NCI-H1417 (cell line): Measurements from ENCODE around the gene JAM2.

ENCODE experiments used
- DNase-seq, 3 experiments: peaks; one replicate each; lab custom pipeline; 2025; lab: John Stamatoyannopoulos, UW

Gene JAM2

DNA sequence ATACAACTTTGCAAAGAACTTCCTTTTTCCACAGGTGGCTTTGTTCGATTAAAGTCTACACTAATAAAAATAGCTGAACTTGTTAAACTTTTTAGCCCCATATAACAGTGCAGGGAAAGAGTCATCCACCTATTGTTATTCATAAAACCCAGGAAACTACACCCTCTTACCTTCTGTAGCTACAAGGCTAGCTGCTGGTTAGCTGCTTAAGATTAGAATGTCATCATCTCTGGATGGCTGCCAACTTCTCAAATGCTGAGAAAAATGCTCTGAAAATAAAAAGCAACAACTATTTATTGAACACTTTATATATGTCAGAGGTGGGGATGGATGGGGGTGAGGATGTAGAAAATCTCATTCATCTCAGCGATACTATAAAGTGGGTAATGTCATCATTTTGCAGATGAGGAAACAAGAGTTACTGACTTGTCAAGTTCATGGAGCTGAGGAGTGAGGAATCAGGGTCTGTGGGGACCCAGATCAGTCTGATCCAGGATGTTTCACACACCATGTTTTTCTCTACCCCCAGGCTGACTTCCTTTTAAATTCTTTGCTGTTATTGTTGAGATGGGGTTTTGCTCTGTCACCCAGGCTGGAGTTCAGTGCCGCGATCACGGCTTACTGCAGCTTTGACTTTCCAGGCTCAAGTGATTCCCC lies 78.6 kb downstream of the JAM2 start:
- no peak for DNase-seq

DNA sequence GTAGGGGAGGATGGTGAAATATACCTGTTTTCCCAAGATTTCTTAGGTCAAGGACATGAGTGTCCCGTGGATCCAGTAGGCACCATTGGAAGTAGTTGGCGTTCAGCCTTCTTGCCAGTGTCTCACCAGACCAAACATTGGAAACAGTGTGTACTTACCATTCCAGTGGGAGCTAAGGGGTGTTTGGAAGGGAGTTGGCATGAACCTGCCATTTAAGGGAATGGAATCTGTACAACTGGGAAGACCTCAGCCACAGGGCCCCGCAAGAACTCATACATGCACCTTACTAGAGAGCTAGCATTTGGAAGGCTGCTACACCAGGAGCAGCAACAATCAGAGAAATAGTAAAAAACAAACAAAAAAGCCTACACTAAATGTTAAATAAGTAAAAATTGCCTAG lies 82.9 kb downstream of the JAM2 start:
- no peak for DNase-seq

DNA sequence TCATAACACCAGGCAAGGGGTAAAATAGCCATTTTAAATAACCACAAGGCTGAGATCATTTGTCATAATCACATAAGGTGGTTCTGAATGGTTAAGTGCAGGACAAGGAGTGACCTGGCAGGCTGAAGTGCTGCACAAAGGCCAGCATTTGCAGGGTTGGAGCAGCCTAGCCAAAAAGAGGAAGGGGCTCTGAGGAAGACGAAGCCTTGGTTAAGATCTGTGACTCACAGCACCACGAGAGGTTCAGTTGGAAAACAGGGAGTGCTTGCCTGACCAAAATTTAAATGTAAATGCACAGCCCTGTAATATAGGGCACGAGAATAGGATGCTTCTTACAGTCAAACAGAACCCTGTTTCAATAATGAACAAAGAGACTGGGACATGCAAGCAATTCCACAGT lies 83.6 kb downstream of the JAM2 start:
- no peak for DNase-seq

DNA sequence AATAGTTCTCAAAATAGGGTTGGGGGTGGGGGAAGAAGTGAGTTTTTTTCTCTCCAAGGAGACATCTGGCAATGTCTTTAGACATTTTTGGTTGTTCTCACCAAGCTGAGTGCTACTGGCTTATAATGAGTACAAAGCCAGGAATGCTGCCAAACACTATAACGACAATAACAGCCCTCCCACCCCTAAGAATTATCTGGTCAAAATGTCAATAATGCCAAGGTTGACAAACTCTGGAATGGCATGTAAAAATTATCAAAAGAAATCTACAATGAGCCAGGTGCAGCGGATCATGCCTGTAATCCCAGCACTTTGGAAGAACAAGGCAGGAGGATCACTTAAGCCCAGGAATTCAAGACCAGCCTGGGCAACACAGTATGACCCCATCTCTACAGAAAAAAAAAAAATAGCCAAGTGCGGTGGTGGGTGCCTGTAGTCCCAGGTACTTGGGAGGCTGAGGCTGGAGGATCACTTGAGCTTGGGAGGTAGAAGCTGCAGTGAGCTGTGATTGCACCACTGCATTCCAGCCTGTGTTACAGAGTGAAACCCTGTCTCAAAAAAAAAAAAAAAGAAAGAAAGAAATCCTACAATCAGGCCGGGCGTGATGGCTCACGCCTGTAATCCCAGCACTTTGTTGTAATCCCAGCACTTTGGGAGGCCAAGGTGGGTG lies 93.2 kb downstream of the JAM2 start:
- DNase-seq, result no peak

DNA sequence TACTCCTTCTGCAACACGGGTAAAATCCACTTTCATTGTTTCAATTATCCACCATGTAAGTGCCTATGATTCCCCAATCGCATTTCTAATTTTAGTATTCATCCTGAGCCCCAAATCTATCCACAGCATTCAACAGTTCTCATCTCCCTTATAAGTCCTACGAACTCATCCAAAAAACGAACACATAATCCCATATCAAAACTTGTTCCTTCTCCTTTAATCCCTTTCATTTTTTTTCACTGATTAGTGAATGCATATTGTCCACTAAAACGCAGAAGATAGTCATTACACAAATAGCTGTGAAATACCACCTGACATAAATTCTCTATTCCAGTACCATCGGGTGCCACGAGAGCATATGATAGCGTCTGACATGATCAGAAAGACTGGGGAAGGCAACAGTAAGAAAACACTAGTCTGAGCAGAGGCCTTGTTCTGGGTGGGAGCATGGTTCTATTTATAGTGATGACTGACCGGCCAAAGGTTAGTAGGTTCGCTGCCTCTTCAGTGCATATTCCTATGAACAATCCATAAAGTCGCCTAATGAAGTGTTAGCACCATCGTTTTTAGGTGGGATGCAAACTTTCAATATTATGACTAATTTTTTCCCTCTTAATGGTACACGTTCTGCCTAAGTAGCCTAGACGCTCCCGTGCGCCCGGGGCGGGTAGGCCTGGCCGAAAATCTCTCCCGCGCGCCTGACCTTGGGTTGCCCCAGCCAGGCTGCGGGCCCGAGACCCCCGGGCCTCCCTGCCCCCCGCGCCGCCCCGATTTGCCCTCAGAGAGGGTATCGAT lies 95.0 kb downstream of the JAM2 start:
- DNase-seq, result peak in 1 of 3 experiments; percentile 72

DNA sequence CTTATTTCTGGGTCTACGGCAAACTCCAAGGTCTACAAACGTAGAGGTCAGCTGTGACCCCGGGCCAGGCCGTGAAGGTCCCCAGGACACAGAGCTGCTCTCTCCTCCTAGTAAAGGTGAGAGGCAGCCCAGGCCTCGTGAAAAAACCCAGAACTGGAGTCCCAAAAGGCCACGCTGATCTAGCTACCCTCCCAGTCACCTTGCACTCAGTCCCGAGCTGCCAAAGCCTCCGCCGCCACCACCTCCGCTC lies 95.5 kb downstream of the JAM2 start:
- no peak for DNase-seq

DNA sequence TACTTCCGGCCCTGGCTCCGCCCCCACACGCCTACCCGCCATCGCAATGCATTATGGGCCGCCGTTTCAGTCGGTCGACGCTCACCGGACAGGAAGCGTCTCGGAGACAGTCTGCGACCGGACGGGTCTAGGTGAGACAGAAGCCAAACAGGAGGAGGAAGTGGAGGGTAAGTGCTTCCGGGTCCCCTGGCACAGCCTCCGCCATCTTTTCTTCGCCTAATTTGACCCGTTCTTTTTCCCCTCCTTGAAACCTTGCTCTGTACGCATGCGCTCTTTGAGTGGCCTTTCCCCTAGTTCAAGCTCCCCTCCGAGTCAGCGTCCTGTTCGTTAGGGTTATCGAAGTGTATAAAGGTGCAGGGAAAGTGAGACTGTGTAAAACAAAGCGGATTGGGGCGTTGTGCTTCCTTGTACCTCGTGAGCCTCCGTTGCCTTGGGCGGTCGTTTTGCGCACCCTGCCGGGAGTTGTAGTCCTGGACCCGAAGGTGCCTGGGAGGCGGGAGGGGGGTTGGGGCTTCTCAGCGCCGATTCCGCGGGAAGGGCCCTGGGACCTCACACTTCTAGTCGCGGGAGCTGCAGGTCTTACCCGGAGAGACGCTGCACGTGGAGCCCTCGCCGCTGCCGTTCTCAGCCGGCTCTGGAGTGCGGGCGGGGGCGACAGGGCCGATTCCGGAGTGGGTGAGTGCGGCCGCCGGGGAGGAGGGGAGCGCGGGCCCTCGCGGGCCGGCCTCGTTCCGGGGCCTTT lies 96.0 kb downstream of the JAM2 start, which contains the start of the genes ATP5PF and GABPA:
TSS of gene ATP5PF (minus strand) at position 1 of the 742 bp plus-strand sequence. CDS start 5,110 bp downstream, outside the sequence.
TSS of gene GABPA (plus strand) at position 69 of the 742 bp plus-strand sequence. CDS start 6,627 bp downstream, outside the sequence.
- peak; percentile 98 to 100 (median 100) for DNase-seq

DNA sequence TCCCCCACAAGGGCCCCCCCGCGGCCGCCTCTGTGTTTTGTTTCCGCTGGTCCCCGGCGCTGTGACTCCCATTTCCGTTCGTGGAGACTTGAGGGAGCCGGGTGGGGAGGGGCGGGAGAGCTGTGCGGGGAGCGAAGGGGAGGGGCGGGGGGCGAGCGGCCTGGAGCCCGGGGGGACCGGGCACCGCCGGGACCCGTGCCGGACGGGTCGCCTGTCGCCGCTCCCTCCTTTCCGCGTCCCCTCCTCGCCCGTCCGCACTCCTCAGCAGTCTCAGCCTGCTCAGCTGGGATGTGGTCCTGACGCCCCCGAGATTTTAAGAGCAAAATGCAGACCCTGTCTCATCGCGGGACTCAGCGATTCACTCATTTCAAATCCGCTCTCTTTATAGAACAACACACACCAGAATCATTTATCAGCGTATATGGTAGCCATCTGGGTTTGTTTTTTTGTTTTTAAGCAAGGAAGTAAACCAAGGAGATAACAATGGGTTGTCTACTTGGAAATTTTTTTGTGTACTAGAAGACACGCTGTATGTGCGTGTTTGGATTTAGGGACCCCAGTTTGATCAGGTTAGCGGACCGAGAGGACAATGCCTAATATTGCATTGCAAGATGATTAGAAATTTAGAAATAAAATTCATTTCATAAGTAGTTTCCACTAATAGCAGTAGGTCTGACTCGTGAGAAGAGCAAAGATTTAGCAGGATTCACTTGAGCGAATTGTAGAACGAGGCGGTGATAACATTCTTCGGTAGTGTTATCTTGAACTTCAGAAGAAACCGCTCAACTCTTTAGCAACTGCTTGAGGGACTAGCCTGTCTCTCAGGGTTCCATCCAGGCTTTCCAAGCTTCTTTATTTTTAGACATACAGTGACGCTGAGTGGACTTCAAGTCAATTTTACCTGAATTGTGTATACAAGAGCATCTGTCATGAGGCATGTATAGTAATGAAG lies 96.9 kb downstream of the JAM2 start:
- peak; percentile 81 to 94 (median 93) for DNase-seq

DNA sequence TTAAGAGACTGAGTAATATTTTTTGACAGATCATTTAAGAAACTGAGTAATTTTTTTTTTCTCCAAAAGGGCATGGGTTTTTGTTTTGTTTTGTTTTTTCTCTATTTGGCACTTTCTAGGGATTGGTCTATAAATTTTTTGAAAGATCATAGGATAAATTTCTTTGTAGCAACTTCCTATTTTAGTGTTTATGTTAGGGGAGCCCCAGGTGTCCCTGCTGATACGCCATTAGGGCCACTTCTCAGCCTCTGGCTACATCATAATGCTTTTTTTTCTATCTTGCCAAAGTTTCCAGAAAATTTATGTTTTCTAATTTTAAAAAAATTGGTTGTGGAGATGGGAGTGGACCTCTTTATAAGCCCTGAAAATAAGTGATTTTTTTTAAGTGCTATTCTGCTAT lies 98.4 kb downstream of the JAM2 start:
- no peak for DNase-seq

DNA sequence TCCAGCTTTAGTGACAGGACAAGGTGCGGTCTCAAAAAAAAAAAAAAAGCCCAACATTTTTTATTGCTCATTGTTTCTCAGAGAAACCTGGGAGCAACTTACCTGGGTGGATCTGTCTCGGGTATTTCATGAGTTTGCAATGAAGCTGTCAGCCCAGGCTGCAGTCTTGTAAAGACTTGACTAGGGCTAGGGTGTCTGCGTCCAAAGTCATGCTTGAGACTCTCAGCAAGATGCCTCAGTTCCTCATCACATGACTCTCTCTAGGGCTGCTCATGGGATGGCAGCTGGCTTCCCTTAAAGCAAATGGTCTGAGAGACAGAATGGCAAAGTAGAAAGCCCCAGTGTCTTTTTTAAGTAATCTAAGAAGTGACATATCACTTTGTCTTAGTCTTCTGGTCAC lies 103.8 kb downstream of the JAM2 start:
- no peak for DNase-seq

DNA sequence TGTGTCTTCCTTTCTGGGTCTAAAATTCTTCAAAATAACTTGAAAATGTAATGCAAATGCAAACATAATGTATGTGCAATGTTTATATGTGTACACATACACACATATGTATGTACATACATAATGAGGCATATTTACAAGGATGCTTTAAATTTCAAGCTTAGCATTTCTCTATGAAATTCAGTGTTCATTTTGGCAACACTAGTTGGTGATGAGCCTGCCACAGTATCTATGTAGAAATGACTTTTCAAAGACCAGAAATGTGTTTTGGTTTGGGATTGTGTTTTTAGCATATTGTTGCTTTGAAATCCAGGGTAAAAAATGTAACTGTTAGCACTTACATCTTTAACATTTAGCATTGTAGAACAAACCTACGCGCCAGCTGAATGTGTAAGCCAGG lies 105.8 kb downstream of the JAM2 start:
- no peak for DNase-seq

DNA sequence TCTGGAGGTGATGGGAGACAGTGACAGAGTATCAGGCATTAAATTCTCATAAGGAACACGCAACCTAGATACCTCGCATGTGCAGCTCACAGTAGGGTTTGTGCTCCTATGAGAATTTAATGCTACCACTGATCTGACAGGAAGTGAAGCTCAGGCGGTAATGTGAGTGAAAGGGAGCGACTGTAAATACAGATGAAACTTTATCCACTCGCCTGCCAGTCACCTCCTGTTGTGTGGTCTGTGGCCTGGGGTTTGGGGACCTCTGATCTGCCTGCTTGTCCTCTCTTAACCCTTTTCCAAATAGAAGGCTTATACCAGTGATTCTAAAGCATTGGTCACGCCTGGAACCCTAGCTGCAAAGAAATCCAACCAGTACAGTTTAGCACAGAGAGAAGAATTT lies 111.0 kb downstream of the JAM2 start:
- DNase-seq, result no peak

DNA sequence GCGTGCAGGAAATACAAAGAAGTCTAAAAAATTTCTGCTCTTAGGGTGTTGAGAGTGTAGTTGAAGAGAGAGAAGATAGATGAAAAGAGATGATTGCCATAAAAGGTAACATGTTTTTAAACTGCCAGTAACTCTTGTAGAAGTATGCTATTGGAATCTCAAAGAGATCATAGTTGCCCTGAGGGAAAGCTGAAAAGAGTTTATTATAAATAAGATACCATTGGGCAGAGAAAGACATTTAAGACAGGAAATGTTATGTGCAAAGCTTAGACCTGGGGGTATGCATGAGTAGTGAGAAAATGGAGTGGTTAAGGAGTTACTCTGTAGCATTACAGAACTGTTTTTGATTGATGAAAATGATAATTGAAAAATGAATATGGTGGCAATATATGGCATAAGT lies 113.4 kb downstream of the JAM2 start:
- DNase-seq, result no peak

DNA sequence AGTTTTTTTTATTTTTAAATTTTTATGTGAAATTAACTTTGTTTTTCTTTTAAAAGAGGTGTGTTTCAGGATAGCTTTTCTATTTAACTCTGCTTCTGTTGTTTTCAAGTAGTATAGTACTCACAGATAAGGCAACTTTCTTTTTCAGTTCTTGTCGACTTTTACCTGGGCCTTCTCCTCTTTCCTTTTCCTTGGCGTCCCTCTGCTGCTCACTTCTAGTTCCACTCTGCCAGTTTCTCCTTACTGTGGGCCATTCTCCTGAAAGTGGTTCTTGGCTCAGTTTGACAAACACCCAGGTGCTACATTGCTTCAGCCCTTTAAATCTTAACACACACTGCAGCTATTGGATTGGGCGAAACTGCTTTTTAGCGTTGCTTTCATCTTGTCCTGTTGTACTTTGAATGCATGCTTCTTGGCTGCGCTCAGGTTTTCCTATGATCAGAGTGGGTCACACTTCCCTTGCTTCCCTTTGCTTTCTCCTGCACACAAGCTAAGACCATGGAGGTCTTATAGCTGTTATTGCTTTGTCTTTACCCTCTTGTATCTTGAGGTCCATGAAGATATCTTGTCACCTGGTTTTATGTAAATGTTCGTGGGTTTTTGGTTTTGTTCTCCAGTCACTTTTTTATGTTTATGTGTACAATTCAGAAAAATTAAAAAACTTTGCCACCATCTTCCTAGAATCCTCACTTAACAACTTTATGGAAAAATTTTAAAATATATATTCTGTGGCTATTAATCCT lies 117.3 kb downstream of the JAM2 start:
- no peak for DNase-seq

DNA sequence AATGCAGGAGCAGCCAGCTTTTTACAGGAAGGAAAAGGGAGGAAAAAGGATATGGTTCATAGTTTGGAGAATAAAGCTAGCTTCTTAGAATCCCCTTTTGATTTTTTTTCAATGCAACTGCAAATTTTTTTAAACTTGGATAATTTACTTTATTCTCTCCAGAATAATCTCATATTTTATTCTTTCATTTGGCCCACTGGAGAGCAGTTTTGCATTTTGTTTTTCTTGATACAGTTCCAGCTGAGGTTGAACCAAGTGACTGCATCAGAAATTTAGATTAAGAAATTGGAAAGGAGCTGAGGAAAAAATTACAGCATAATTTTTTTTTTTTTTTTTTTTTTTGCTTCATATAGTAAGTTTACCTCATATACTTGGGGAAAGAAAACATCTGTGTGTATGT lies 118.5 kb downstream of the JAM2 start:
- no peak for DNase-seq

DNA sequence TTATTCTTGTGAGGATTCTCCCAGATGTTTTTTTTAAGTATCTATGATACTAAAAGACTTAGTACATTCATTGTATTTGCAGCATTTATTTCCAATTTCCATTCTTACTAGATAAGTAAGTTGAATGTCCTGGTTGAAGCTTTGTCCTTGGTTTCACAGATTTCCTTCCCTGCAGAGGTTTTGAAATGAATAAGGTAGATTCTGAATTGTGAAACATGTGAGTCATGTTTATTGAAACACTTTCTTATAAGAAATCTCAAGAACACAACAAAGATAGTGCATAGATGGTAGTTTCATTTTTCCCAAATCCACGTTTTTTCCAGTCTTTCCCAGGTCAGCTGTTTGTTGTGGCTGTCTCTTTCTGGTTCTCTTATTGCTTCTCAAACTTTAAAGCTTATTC lies 120.5 kb downstream of the JAM2 start:
- DNase-seq, result no peak

DNA sequence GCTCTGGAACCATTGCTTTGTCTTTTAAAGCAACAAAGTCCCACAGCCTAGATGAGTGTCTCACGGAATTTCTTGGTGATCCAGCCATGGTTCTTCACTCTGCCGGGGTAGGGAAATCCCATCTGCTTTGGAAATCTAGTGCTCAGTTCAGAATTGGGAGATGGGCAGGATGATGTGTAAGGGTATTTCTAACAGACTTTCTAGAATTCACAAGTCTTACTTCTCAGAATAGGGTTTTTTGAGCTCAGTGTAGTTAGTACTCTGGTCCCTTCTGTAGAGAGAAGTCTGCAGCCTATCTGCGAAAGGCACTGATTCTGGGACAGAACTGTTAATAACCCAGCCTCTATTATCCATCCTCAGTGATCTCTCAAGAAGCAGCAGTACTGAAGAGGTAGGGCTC lies 121.0 kb downstream of the JAM2 start:
- DNase-seq, result no peak

DNA sequence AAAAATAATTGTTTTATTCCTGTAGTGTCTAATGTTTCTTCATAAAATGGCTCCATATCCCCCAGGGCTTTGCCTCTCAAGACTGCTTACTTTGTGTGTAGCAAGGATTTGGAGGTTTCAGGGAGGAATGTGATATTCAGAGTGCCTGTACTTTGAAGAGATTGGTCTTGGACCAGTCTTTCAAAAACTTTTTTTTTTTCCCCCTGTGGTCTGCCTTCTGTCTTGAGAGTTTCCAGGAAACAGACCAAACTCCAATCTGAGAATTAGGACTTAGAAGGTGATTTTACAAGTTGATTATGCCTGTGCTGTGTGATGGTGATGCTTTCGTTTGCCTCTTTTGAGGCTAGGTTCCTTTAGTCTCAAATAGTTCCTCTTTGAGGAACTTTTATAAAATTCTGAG lies 121.6 kb downstream of the JAM2 start:
- no peak for DNase-seq

DNA sequence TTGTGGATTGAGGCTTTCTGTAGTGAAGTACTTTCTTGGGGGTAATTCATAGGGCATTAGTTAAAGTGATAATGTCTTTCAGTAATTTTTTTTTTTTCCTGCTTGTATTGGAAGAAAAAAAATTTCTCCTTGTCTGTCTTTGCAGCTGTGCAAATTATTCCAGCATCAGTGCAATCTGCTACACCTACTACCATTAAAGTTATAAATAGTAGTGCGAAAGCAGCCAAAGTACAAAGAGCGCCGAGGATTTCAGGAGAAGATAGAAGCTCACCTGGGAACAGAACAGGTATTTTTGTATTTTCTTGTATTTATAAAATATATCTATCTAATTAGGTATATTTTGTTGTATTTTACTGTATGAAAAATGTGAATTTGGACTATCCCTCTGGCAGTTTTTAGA lies 125.0 kb downstream of the JAM2 start:
- no peak for DNase-seq
